GM23338 (cell line): Measurements from ENCODE around the gene DOK7.

Experiments used
- CREB1 ChIP-seq: fragments of 250-450 bp; sonication (Bioruptor Pico); IDR thresholded peaks from 2 replicates; pipeline ENCODE4 v1.5.0; 2020; ENCODE audit warnings: low read depth, mild to moderate bottlenecking, moderate library complexity
- EZH2 ChIP-seq: fragments of 200-600 bp; sonication (generic); IDR thresholded peaks from one replicate; pipeline ENCODE4 v1.8.0; 2017; ENCODE audit warnings: antibody characterized with exemption, mild to moderate bottlenecking, low read depth; ENCODE audit not compliant: unreplicated experiment
- EZH2phosphoT487 ChIP-seq: fragments of 200-600 bp; sonication (generic); IDR thresholded peaks from one replicate; pipeline ENCODE4 v1.8.1; 2018; ENCODE audit warnings: antibody characterized with exemption; ENCODE audit not compliant: unreplicated experiment
- JUNB ChIP-seq: IDR thresholded peaks from one replicate; pipeline ENCODE4 v1.6.1; 2016; ENCODE audit warnings: antibody characterized with exemption; ENCODE audit not compliant: unreplicated experiment
- NANOG ChIP-seq: IDR thresholded peaks from 2 replicates; pipeline ENCODE4 v1.6.1; 2016; ENCODE audit warnings: antibody characterized with exemption, borderline replicate concordance
- POLR2AphosphoS5 ChIP-seq: IDR thresholded peaks from 2 replicates; pipeline ENCODE4 v1.6.1; 2016; ENCODE audit warnings: antibody characterized with exemption, low read depth
- STAT1 ChIP-seq: IDR thresholded peaks from one replicate; pipeline ENCODE4 v1.6.1; 2016; ENCODE audit warnings: antibody characterized with exemption; ENCODE audit not compliant: unreplicated experiment
- TF ChIP-seq, protein P1 (sequence below), 2 experiments: fragments of 200-600 bp in 1 of 2; sonication (generic) in 1 of 2; conservative IDR thresholded peaks; 2 replicates each; pipeline versions ENCODE4 v1.5.1 to v1.6.1; 2016 to 2017; ENCODE audit warnings: antibody characterized with exemption in 2 of 2, low read depth in 2 of 2, mild to moderate bottlenecking in 2 of 2, moderate library complexity in 1 of 2
- TF ChIP-seq, protein P2 (sequence below): IDR thresholded peaks from one replicate; pipeline ENCODE4 v1.6.1; 2018; ENCODE audit warnings: antibody characterized with exemption; ENCODE audit not compliant: unreplicated experiment
- TF ChIP-seq, protein P3 (sequence below): IDR thresholded peaks from 2 replicates; pipeline ENCODE4 v1.6.1; 2016; ENCODE audit warnings: antibody characterized with exemption
- TF ChIP-seq, protein P4 (sequence below): fragments of 250-450 bp; sonication (Bioruptor Pico); IDR thresholded peaks from 2 replicates; pipeline ENCODE4 v1.5.0; 2020; ENCODE audit warnings: mild to moderate bottlenecking, moderate library complexity

DNA sequence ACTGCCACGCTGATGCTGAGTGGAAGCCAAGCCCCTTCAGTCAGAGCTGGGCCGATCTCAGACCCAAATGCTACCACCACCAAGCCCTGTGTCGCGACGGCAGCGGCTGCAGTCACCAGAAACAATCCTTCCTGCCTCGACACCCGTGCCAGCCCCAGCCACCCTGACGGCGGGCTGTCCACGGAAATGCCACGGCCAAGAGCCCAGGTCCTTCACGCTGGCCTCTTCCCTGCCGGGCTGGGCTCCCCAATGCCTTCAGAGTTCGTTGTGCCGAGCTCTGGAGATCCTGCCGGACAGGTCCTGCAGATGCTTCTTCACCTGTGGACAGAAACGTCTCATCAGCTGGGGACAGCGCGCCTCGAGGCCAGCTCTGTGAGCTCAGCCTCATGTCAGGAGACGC is 49.6 kb downstream of the DOK7 start:
- TF ChIP-seq, protein P1, sequence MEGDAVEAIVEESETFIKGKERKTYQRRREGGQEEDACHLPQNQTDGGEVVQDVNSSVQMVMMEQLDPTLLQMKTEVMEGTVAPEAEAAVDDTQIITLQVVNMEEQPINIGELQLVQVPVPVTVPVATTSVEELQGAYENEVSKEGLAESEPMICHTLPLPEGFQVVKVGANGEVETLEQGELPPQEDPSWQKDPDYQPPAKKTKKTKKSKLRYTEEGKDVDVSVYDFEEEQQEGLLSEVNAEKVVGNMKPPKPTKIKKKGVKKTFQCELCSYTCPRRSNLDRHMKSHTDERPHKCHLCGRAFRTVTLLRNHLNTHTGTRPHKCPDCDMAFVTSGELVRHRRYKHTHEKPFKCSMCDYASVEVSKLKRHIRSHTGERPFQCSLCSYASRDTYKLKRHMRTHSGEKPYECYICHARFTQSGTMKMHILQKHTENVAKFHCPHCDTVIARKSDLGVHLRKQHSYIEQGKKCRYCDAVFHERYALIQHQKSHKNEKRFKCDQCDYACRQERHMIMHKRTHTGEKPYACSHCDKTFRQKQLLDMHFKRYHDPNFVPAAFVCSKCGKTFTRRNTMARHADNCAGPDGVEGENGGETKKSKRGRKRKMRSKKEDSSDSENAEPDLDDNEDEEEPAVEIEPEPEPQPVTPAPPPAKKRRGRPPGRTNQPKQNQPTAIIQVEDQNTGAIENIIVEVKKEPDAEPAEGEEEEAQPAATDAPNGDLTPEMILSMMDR (conservative IDR thresholded peaks at IDR 0.05; ENCODE audit: low read depth in 2 of 2), result no peak
- TF ChIP-seq JUNB (no peak), POLR2AphosphoS5 (no peak), EZH2 (no peak), EZH2phosphoT487 (no peak), NANOG (no peak), STAT1 (no peak), CREB1 (no peak)
- TF ChIP-seq, protein P2, sequence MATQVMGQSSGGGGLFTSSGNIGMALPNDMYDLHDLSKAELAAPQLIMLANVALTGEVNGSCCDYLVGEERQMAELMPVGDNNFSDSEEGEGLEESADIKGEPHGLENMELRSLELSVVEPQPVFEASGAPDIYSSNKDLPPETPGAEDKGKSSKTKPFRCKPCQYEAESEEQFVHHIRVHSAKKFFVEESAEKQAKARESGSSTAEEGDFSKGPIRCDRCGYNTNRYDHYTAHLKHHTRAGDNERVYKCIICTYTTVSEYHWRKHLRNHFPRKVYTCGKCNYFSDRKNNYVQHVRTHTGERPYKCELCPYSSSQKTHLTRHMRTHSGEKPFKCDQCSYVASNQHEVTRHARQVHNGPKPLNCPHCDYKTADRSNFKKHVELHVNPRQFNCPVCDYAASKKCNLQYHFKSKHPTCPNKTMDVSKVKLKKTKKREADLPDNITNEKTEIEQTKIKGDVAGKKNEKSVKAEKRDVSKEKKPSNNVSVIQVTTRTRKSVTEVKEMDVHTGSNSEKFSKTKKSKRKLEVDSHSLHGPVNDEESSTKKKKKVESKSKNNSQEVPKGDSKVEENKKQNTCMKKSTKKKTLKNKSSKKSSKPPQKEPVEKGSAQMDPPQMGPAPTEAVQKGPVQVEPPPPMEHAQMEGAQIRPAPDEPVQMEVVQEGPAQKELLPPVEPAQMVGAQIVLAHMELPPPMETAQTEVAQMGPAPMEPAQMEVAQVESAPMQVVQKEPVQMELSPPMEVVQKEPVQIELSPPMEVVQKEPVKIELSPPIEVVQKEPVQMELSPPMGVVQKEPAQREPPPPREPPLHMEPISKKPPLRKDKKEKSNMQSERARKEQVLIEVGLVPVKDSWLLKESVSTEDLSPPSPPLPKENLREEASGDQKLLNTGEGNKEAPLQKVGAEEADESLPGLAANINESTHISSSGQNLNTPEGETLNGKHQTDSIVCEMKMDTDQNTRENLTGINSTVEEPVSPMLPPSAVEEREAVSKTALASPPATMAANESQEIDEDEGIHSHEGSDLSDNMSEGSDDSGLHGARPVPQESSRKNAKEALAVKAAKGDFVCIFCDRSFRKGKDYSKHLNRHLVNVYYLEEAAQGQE, result no peak
- TF ChIP-seq, protein P3, sequence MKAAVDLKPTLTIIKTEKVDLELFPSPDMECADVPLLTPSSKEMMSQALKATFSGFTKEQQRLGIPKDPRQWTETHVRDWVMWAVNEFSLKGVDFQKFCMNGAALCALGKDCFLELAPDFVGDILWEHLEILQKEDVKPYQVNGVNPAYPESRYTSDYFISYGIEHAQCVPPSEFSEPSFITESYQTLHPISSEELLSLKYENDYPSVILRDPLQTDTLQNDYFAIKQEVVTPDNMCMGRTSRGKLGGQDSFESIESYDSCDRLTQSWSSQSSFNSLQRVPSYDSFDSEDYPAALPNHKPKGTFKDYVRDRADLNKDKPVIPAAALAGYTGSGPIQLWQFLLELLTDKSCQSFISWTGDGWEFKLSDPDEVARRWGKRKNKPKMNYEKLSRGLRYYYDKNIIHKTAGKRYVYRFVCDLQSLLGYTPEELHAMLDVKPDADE, result no peak
- TF ChIP-seq, protein P4, sequence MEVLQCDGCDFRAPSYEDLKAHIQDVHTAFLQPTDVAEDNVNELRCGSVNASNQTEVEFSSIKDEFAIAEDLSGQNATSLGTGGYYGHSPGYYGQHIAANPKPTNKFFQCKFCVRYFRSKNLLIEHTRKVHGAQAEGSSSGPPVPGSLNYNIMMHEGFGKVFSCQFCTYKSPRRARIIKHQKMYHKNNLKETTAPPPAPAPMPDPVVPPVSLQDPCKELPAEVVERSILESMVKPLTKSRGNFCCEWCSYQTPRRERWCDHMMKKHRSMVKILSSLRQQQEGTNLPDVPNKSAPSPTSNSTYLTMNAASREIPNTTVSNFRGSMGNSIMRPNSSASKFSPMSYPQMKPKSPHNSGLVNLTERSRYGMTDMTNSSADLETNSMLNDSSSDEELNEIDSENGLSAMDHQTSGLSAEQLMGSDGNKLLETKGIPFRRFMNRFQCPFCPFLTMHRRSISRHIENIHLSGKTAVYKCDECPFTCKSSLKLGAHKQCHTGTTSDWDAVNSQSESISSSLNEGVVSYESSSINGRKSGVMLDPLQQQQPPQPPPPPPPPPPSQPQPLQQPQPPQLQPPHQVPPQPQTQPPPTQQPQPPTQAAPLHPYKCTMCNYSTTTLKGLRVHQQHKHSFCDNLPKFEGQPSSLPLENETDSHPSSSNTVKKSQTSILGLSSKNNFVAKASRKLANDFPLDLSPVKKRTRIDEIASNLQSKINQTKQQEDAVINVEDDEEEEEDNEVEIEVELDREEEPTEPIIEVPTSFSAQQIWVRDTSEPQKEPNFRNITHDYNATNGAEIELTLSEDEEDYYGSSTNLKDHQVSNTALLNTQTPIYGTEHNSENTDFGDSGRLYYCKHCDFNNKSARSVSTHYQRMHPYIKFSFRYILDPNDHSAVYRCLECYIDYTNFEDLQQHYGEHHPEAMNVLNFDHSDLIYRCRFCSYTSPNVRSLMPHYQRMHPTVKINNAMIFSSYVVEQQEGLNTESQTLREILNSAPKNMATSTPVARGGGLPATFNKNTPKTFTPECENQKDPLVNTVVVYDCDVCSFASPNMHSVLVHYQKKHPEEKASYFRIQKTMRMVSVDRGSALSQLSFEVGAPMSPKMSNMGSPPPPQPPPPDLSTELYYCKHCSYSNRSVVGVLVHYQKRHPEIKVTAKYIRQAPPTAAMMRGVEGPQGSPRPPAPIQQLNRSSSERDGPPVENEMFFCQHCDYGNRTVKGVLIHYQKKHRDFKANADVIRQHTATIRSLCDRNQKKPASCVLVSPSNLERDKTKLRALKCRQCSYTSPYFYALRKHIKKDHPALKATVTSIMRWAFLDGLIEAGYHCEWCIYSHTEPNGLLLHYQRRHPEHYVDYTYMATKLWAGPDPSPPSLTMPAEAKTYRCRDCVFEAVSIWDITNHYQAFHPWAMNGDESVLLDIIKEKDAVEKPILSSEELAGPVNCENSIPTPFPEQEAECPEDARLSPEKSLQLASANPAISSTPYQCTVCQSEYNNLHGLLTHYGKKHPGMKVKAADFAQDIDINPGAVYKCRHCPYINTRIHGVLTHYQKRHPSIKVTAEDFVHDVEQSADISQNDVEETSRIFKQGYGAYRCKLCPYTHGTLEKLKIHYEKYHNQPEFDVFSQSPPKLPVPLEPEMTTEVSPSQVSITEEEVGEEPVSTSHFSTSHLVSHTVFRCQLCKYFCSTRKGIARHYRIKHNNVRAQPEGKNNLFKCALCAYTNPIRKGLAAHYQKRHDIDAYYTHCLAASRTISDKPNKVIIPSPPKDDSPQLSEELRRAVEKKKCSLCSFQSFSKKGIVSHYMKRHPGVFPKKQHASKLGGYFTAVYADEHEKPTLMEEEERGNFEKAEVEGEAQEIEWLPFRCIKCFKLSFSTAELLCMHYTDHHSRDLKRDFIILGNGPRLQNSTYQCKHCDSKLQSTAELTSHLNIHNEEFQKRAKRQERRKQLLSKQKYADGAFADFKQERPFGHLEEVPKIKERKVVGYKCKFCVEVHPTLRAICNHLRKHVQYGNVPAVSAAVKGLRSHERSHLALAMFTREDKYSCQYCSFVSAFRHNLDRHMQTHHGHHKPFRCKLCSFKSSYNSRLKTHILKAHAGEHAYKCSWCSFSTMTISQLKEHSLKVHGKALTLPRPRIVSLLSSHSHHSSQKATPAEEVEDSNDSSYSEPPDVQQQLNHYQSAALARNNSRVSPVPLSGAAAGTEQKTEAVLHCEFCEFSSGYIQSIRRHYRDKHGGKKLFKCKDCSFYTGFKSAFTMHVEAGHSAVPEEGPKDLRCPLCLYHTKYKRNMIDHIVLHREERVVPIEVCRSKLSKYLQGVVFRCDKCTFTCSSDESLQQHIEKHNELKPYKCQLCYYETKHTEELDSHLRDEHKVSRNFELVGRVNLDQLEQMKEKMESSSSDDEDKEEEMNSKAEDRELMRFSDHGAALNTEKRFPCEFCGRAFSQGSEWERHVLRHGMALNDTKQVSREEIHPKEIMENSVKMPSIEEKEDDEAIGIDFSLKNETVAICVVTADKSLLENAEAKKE (CRISPR knock-in tag), result no peak
